ENCODE results near the gene ZNF512. TPM values are rescaled to one million over a fixed set of nuclear protein-coding genes. Genes with fewer than 3 reads are reported as not detected.

Gene ZNF512
- total RNA-seq, 4 donors from 2014 or later = 29.1 to 115 (median 37.1) TPM

- Histone ChIP-seq H3K36me3 (no peaks in the 10 kb centered on the region), H3K27me3 (no peaks in the 10 kb centered on the region), H3K4me3 (no peak overlapping the region), H3K9me3 (no peaks in the 10 kb centered on the region), H3K4me1 (no peaks in the 10 kb centered on the region), H3K27ac (no peak overlapping the region)
- DNase-seq = no peak
- TF ChIP-seq, protein P1, sequence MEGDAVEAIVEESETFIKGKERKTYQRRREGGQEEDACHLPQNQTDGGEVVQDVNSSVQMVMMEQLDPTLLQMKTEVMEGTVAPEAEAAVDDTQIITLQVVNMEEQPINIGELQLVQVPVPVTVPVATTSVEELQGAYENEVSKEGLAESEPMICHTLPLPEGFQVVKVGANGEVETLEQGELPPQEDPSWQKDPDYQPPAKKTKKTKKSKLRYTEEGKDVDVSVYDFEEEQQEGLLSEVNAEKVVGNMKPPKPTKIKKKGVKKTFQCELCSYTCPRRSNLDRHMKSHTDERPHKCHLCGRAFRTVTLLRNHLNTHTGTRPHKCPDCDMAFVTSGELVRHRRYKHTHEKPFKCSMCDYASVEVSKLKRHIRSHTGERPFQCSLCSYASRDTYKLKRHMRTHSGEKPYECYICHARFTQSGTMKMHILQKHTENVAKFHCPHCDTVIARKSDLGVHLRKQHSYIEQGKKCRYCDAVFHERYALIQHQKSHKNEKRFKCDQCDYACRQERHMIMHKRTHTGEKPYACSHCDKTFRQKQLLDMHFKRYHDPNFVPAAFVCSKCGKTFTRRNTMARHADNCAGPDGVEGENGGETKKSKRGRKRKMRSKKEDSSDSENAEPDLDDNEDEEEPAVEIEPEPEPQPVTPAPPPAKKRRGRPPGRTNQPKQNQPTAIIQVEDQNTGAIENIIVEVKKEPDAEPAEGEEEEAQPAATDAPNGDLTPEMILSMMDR (IDR thresholded peaks at IDR 0.05) = no peak
- no peak for TF ChIP-seq POLR2A (IDR thresholded peaks at IDR 0.05)
These were observed 16.2 kb upstream of the ZNF512 start for GRCh38 chr2:27566628-27567027.

GRCh38 chr2:27569398-27569797 lies 13.4 kb upstream of the ZNF512 start:
- no peak for TF ChIP-seq POLR2A (IDR thresholded peaks at IDR 0.05)
- TF ChIP-seq, protein P1 (IDR thresholded peaks at IDR 0.05) = no peak
- no peaks in the 10 kb centered on the region for H3K27me3 ChIP-seq
- no peaks in the 10 kb centered on the region for H3K9me3 ChIP-seq
- H3K4me1 ChIP-seq = no peaks in the 10 kb centered on the region
- DNase-seq = no peak
- no peaks in the 10 kb centered on the region for H3K36me3 ChIP-seq
- H3K4me3 ChIP-seq = no peak overlapping the region
- H3K27ac ChIP-seq = no peak overlapping the region

DNA sequence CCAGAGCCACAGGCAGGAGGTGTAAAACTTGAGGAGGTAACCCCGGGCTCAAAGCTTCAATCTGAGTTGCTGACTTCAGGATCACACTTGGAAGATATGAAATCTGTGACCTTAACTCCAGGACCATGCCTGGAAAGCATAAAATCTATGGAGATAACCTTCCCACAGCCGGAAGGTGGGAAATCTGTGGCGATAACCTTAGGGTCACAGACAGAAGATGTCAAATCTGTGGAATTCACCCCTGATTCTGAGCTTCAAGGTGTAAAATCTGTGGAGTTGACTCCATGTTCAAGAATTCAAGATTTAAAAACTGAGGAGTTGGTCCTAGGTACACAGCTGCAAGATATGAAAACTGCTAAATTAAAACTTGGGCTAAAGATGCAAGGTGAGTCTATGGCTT lies 11.6 kb upstream of the ZNF512 start:
- DNase-seq = no peak
- H3K36me3 ChIP-seq = no peaks in the 10 kb centered on the region
- peaks cover 0 to 2% (median 0%) of the 10 kb centered on the region in 4 donors for H3K9me3 ChIP-seq
- H3K27ac ChIP-seq = no peak overlapping the region
- no peaks in the 10 kb centered on the region for H3K27me3 ChIP-seq
- no peaks in the 10 kb centered on the region for H3K4me1 ChIP-seq
- H3K4me3 ChIP-seq = no peak overlapping the region
- no peak for TF ChIP-seq POLR2A (IDR thresholded peaks at IDR 0.05)
- TF ChIP-seq, protein P1 (IDR thresholded peaks at IDR 0.05) = no peak

DNA sequence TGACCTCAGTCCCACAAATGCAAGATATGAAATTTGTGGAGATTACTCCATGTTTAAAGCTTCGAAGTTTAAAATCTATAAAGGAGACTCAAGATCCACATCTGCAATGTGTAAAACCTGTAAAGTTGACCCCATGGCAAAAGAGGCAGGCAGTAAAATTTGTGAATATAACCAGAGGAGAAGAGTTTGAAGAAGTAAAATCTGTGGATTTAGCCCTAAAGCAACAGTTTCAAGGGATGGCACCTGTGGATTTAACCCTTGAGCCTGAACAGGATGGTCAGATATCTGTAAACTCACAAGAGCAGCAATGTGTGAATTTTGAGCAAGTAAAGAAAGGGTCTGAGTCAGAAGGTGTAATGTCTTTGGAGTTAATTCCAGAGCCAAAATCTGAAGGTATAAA lies 11.2 kb upstream of the ZNF512 start:
- Histone ChIP-seq H3K36me3 (no peaks in the 10 kb centered on the region), H3K4me1 (no peaks in the 10 kb centered on the region), H3K4me3 (no peak overlapping the region), H3K9me3 (peaks cover 0 to 2% (median under 1%) of the 10 kb centered on the region in 4 donors), H3K27ac (no peak overlapping the region), H3K27me3 (no peaks in the 10 kb centered on the region)
- DNase-seq = no peak
- TF ChIP-seq POLR2A (IDR thresholded peaks at IDR 0.05) = no peak
- TF ChIP-seq, protein P1 (IDR thresholded peaks at IDR 0.05) = no peak

- no peak for TF ChIP-seq POLR2A (IDR thresholded peaks at IDR 0.05)
- TF ChIP-seq, protein P1 (IDR thresholded peaks at IDR 0.05) = no peak
- H3K4me1 ChIP-seq = no peaks in the 10 kb centered on the region
- H3K27me3 ChIP-seq = no peaks in the 10 kb centered on the region
- no peak for DNase-seq
- no peak overlapping the region for H3K27ac ChIP-seq
- no peak overlapping the region for H3K4me3 ChIP-seq
- peaks cover 0 to 3% (median 1%) of the 10 kb centered on the region in 4 donors for H3K9me3 ChIP-seq
- no peaks in the 10 kb centered on the region for H3K36me3 ChIP-seq
These were observed 10.4 kb upstream of the ZNF512 start for GRCh38 chr2:27572439-27572838.

- Histone ChIP-seq H3K4me3 (no peak overlapping the region), H3K27ac (no peak overlapping the region), H3K36me3 (no peaks in the 10 kb centered on the region), H3K27me3 (no peaks in the 10 kb centered on the region), H3K4me1 (no peaks in the 10 kb centered on the region), H3K9me3 (peaks cover 0 to 3% (median 1%) of the 10 kb centered on the region in 4 donors)
- DNase-seq = no peak
- TF ChIP-seq POLR2A (IDR thresholded peaks at IDR 0.05) = no peak
- TF ChIP-seq, protein P1 (IDR thresholded peaks at IDR 0.05) = no peak
These were observed 9.8 kb upstream of the ZNF512 start for GRCh38 chr2:27572998-27573429.
